Ovary (tissue), 9 donors: Measurements from ENCODE around the gene OR10A3. TPM values are rescaled to one million over a fixed set of nuclear protein-coding genes. Genes with fewer than 3 reads are reported as not detected.

ENCODE experiments used
- DNase-seq, 5 donors: peaks; one replicate each; pipeline ENCODE4 v3.0.0-alpha.2; 2019 to 2020
- H3K27ac ChIP-seq, 2 donors: fragments of 200-600 bp; one replicate each; pipeline versions ENCODE4 v1.5.1 to v1.8.0; 2019 to 2022
- H3K27me3 ChIP-seq: fragments of 200-600 bp; one replicate; pipeline ENCODE4 v1.8.0; 2022
- H3K36me3 ChIP-seq: fragments of 200-600 bp; sonication (generic); one replicate; pipeline ENCODE4 v1.5.1; 2019
- H3K4me1 ChIP-seq: one replicate; pipeline ENCODE4 v1.8.1; 2013; ENCODE audit warnings: mild to moderate bottlenecking, moderate library complexity; ENCODE audit not compliant: insufficient read depth
- H3K4me3 ChIP-seq: fragments of 200-600 bp; sonication (generic); one replicate; pipeline ENCODE4 v1.5.1; 2017
- H3K9me3 ChIP-seq, 2 donors: fragments of 200-600 bp in 1 of 2; sonication (generic) in 1 of 2; one replicate each; pipeline versions ENCODE4 v1.5.1 to v1.8.1; 2013 to 2019; ENCODE audit warnings: mild to moderate bottlenecking in 1 of 2, moderate library complexity in 1 of 2
- CTCF ChIP-seq, 3 donors: fragments of 450-650 bp in 2 of 3; fragments of 200-600 bp in 1 of 3; IDR thresholded peaks; one replicate each; pipeline versions ENCODE4 v1.5.1 to v1.8.0; 2016 to 2022; ENCODE audit warnings: antibody characterized with exemption in 3 of 3, mild to moderate bottlenecking in 1 of 3
- EP300 ChIP-seq: sonication (generic); formaldehyde crosslinking; IDR thresholded peaks from one replicate; pipeline ENCODE4 v1.6.1; 2017; ENCODE audit warnings: antibody characterized with exemption
- POLR2A ChIP-seq: fragments of 450-650 bp; IDR thresholded peaks from one replicate; pipeline ENCODE4 v1.6.1; 2017; ENCODE audit warnings: antibody characterized with exemption, mild to moderate bottlenecking, moderate library complexity
- WGBS, 3 donors: extraction: QIAGEN DNeasy Blood & Tissue Kit in 1 of 3; methylation state at CpG; one replicate each; pipeline versions ENCODE4 v1.1.5 to v1.1.7; 2013 to 2017; 5-methylcytosine and 5-hydroxymethylcytosine counted together
- intact Hi-C, 4 donors: fragments of 100-400 bp; cut with DNase I; formaldehyde crosslinking; loops; one replicate each; pipeline versions ENCODE4 v1.11.0 to v1.15.1; 2022 to 2023
- polyA plus RNA-seq, 2 donors: library from polyadenylated mRNA; stranded (reverse); fragments of 200-250 nt in 1 of 2; fragments of 350-450 nt in 1 of 2; fragmentation: Illumina TruSeq in 1 of 2; extraction: RNeasy Lipid Tissue Mini Kit (QIAGEN cat#74804) in 1 of 2; gene quantifications; one replicate each; pipeline ENCODE4 v1.2.3, GENCODE V29; 2013 to 2014
- total RNA-seq, 7 donors: library from RNA; depleted of rRNA in 2 of 7; stranded (reverse); fragments of >200 nt in 2 of 7; fragmentation: NEBNext Ultra II Directional in 3 of 7; extraction: Animal tissue kit (Norgen Biotek cat#: 25700) in 3 of 7; gene quantifications; one replicate each; pipeline versions ENCODE4 v1.1.0 to v1.2.4, GENCODE V29; 2016 to 2023
- donor health status: DM: no; HTN: no; CAD: no; lungs with moderate emphysema.
- donor health status: DM: no; HTN: no; CAD: no.
- donor health status: Bipolar disorder and iron deficiency.
- donor health status: DM: yes; HTN: yes; CAD: no.
- donor health status: DM: no; HTN: no; CAD: no.
- donor health status: DM: yes; HTN: yes; CAD: no.

OR10A3 gene
- total and polyA plus RNA-seq, 9 donors = not detected

- no peak for TF ChIP-seq CTCF (IDR thresholded peaks at IDR 0.05)
- TF ChIP-seq POLR2A = no peak
- TF ChIP-seq EP300 = no peak
- Histone ChIP-seq H3K4me3 (no peak overlapping the region), H3K27me3 (no peaks in the 10 kb centered on the region), H3K36me3 (no peaks in the 10 kb centered on the region), H3K9me3 (no peaks in the 10 kb centered on the region), H3K4me1 (no peaks in the 10 kb centered on the region), H3K27ac (no peak overlapping the region)
- 69 to 84% (median 69%) methylated on average over 5 of the region's 5 CpGs for WGBS, 3 donors
- intact Hi-C loops = loop anchor here in 1 of 4 donors (5.0 kb wide), 1 partner anchor 89 kb away; the partner anchor contains the start of gene EIF3F
- no peak for DNase-seq
These were observed 42.7 kb downstream of the OR10A3 start for GRCh38 chr11:7898666-7899283.

GRCh38 chr11:7896009-7896785 lies 45.3 kb downstream of the OR10A3 start:
- intact Hi-C loops = loop anchor here in 1 of 4 donors (5.0 kb wide), 1 partner anchor 91 kb away; the partner anchor contains the start of gene EIF3F

GRCh38 chr11:7894251-7894650 lies 47.3 kb downstream of the OR10A3 start:
- Histone ChIP-seq H3K36me3 (no peaks in the 10 kb centered on the region), H3K9me3 (no peaks in the 10 kb centered on the region), H3K27me3 (no peaks in the 10 kb centered on the region), H3K27ac (no peak overlapping the region), H3K4me3 (no peak overlapping the region), H3K4me1 (no peaks in the 10 kb centered on the region)
- WGBS, 3 donors = 42 to 58% (median 47%) methylated on average over 3 of the region's 3 CpGs
- intact Hi-C loops = loop anchor here in 1 of 4 donors (5.0 kb wide), 1 partner anchor 93 kb away; the partner anchor contains the start of gene EIF3F
- DNase-seq = no peak
- TF ChIP-seq EP300 (no peak), CTCF (IDR thresholded peaks at IDR 0.05) (no peak), POLR2A (no peak)

More at GRCh38 chr11:7896009-7896785, 45.3 kb downstream of the OR10A3 start:
- Histone ChIP-seq H3K27ac (no peak overlapping the region), H3K36me3 (no peaks in the 10 kb centered on the region), H3K4me1 (no peaks in the 10 kb centered on the region), H3K4me3 (no peak overlapping the region), H3K9me3 (no peaks in the 10 kb centered on the region), H3K27me3 (no peaks in the 10 kb centered on the region)
- peak in 2 of 5 donors; percentile 25 to 60 for DNase-seq
- 3 to 36% (median 22%) methylated on average over 1 of the region's 1 CpG for WGBS, 3 donors
- no peak for TF ChIP-seq POLR2A
- TF ChIP-seq EP300 = no peak
- no peak for TF ChIP-seq CTCF (IDR thresholded peaks at IDR 0.05)

DNA sequence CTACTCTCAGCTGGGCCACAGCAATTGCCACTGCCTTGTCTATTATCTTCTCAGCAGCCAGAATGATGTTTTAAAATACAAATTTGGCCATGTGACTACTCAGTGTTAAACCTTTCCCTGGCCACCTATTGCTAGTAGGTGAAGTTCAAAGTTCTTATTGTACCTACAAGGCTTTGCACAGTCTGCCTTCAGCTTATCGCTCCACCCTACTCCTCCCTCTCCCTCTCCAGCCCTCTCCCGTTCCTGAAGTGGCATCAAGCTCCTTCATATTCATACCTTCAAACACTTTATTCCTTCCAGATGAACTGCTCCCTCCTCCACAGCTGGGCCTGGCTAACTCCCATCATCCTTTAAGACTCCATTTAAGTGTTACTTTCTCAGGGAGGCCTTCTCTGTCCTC lies 47.7 kb downstream of the OR10A3 start:
- intact Hi-C loops = loop anchor here in 1 of 4 donors (5.0 kb wide), 1 partner anchor 94 kb away; the partner anchor contains the start of gene EIF3F

More for the DNA sequence above, 47.7 kb downstream of the OR10A3 start:
- Histone ChIP-seq H3K36me3 (no peaks in the 10 kb centered on the region), H3K4me1 (no peaks in the 10 kb centered on the region), H3K9me3 (no peaks in the 10 kb centered on the region), H3K4me3 (no peak overlapping the region), H3K27me3 (no peaks in the 10 kb centered on the region), H3K27ac (no peak overlapping the region)
- no peak for DNase-seq
- WGBS, 3 donors = 33 to 47% (median 43%) methylated on average over 2 of the region's 2 CpGs
- no peak for TF ChIP-seq EP300
- TF ChIP-seq CTCF (IDR thresholded peaks at IDR 0.05) = no peak
- TF ChIP-seq POLR2A = no peak
